Heart left ventricle (tissue), 13 donors: ENCODE measurements around the gene TAB2.

ENCODE experiments used
- CTCF ChIP-seq, 12 donors: fragments of 200-600 bp; sonication (generic) in 4 of 12; IDR thresholded peaks; one replicate each; pipeline versions ENCODE4 v1.5.0 to v1.8.0; 2018 to 2022; ENCODE audit warnings: antibody characterized with exemption in 12 of 12, mild to moderate bottlenecking in 5 of 12
- POLR2A ChIP-seq, 2 donors: fragments of 450-650 bp; IDR thresholded peaks; one replicate each; pipeline ENCODE4 v1.6.1; 2017; ENCODE audit warnings: antibody characterized with exemption in 2 of 2, mild to moderate bottlenecking in 2 of 2, moderate library complexity in 2 of 2
- donor health status: ischemic (EF 13 %, LVEDD 7.1; RV severe dilation, severe dysfunction).
- donor health status: DM: no; HTN: yes; CAD: no.
- donor health status: DM: no; HTN: no; CAD: no.
- donor health status: ischemic (EF 25% LVEDD 6.9; RV normal size, moderate dysfunction).
- donor health status: ischemic (EF 25% LVEDD 5.7; RV mildly dilated, moderate dysfunction).
- donor health status: ischemic (EF 35%, LVEDD 5.7; RV mildly dilated, moderate dysfunction).
- donor health status: nonischemic (EF 11% LVEDD 7.7; RV severe dilation, severe dysfunction).
- donor health status: DM: yes; HTN: yes; CAD: no.
- donor health status: PGD.
- donor health status: ischemic (EF 29% LVEDD 5.4; RV normal size, mild dysfunction).
- donor health status: nonischemic (EF 23%, LVEDD 6.1; RV moderate dilation, normal function).

- TF ChIP-seq POLR2A (IDR thresholded peaks at IDR 0.05), result no peak
- TF ChIP-seq CTCF (IDR thresholded peaks at IDR 0.05), result no peak
Observed at GRCh38 chr6:149446791-149447376, 129.4 kb downstream of the TAB2 start.
